Stomach smooth muscle (tissue), 2 donors: Measurements from ENCODE around the gene PHKA1.
"Not testable (repeated sequence)": the region's sequence is repeated elsewhere in the genome, so short reads cannot be mapped to it uniquely, and the experiment has no call there.

Source experiments
- H3K27ac ChIP-seq: one replicate; pipeline ENCODE4 v1.7.0; 2013; ENCODE audit warnings: mild to moderate bottlenecking, low read length, inconsistent platforms
- H3K27me3 ChIP-seq, 2 donors: one replicate each; pipeline ENCODE4 v1.7.0; 2013; ENCODE audit warnings: low read length in 2 of 2; ENCODE audit not compliant: insufficient read depth in 2 of 2, control insufficient read depth in 1 of 2
- H3K36me3 ChIP-seq, 2 donors: one replicate each; pipeline ENCODE4 v1.7.0; 2013; ENCODE audit warnings: low read length in 2 of 2; ENCODE audit not compliant: control insufficient read depth in 2 of 2, insufficient read depth in 2 of 2
- H3K4me1 ChIP-seq: one replicate; pipeline ENCODE4 v1.7.0; 2013; ENCODE audit warnings: low read length; ENCODE audit not compliant: control insufficient read depth, insufficient read depth
- H3K4me3 ChIP-seq, 2 donors: one replicate each; pipeline ENCODE4 v1.7.0; 2013; ENCODE audit warnings: low read length in 2 of 2
- H3K9ac ChIP-seq, 2 donors: one replicate each; pipeline ENCODE4 v1.7.0; 2013; ENCODE audit warnings: low read length in 2 of 2, mild to moderate bottlenecking in 1 of 2
- H3K9me3 ChIP-seq, 2 donors: one replicate each; pipeline ENCODE4 v1.7.0; 2013; ENCODE audit warnings: low read length in 2 of 2; ENCODE audit not compliant: control insufficient read depth in 2 of 2
- donor health status: healthy.
- donor health status: Pancreatic carcinoma.

Gene PHKA1

GRCh38 chrX:72669508-72669907 lies 44.6 kb downstream of the PHKA1 start:
- not testable (repeated sequence) for H3K27me3 ChIP-seq, H3K4me1 ChIP-seq, H3K27ac ChIP-seq, H3K9ac ChIP-seq, H3K9me3 ChIP-seq, H3K36me3 ChIP-seq, H3K4me3 ChIP-seq

- Histone ChIP-seq H3K36me3 (no peaks in the 10 kb centered on the region), H3K4me1 (no peaks in the 10 kb centered on the region), H3K27ac (no peak overlapping the region), H3K27me3 (peaks cover 0 to 6% of the 10 kb centered on the region in 2 donors), H3K9ac (no peak overlapping the region), H3K9me3 (peaks cover 0 to 3% of the 10 kb centered on the region in 2 donors), H3K4me3 (no peak overlapping the region)
Measured at GRCh38 chrX:72666451-72666850, 47.7 kb downstream of the PHKA1 start.

- peaks cover 0 to 3% of the 10 kb centered on the region in 2 donors for H3K9me3 ChIP-seq
- no peaks in the 10 kb centered on the region for H3K4me1 ChIP-seq
- no peaks in the 10 kb centered on the region for H3K36me3 ChIP-seq
- H3K4me3 ChIP-seq, result no peak overlapping the region
- no peak overlapping the region for H3K27ac ChIP-seq
- H3K27me3 ChIP-seq, result peaks cover 0 to 6% of the 10 kb centered on the region in 2 donors
- H3K9ac ChIP-seq, result no peak overlapping the region
Measured at GRCh38 chrX:72663737-72664136, 50.4 kb downstream of the PHKA1 start.

- Histone ChIP-seq H3K9me3 (peaks cover 0 to 3% of the 10 kb centered on the region in 2 donors), H3K27me3 (peaks cover 0 to 6% of the 10 kb centered on the region in 2 donors), H3K4me1 (no peaks in the 10 kb centered on the region), H3K36me3 (no peaks in the 10 kb centered on the region), H3K27ac (no peak overlapping the region), H3K9ac (no peak overlapping the region), H3K4me3 (no peak overlapping the region)
Measured at GRCh38 chrX:72662020-72662747, 51.9 kb downstream of the PHKA1 start.

- no peak overlapping the region for H3K4me3 ChIP-seq
- peaks cover 0 to 6% of the 10 kb centered on the region in 2 donors for H3K27me3 ChIP-seq
- no peak overlapping the region for H3K27ac ChIP-seq
- no peaks in the 10 kb centered on the region for H3K36me3 ChIP-seq
- peaks cover 0 to 3% of the 10 kb centered on the region in 2 donors for H3K9me3 ChIP-seq
- H3K4me1 ChIP-seq, result no peaks in the 10 kb centered on the region
- H3K9ac ChIP-seq, result no peak overlapping the region
Measured at GRCh38 chrX:72659723-72660122, 54.4 kb downstream of the PHKA1 start.

- Histone ChIP-seq H3K9me3 (no peaks in the 10 kb centered on the region), H3K9ac (no peak overlapping the region), H3K4me3 (no peak overlapping the region), H3K36me3 (peaks cover 0 to 3% of the 10 kb centered on the region in 2 donors), H3K27me3 (peaks cover 0 to 2% of the 10 kb centered on the region in 2 donors), H3K4me1 (no peaks in the 10 kb centered on the region), H3K27ac (no peak overlapping the region)
Measured at GRCh38 chrX:72652082-72652481, 62.0 kb downstream of the PHKA1 start.

GRCh38 chrX:72644946-72645345 lies 69.2 kb downstream of the PHKA1 start:
- Histone ChIP-seq H3K27ac (no peak overlapping the region), H3K9me3 (no peaks in the 10 kb centered on the region), H3K4me3 (no peak overlapping the region)

GRCh38 chrX:72641611-72642010 lies 72.5 kb downstream of the PHKA1 start:
- H3K9ac ChIP-seq, result no peak overlapping the region
- no peaks in the 10 kb centered on the region for H3K27me3 ChIP-seq
- H3K27ac ChIP-seq, result no peak overlapping the region
- no peaks in the 10 kb centered on the region for H3K9me3 ChIP-seq
- peaks cover 0 to 4% of the 10 kb centered on the region in 2 donors for H3K36me3 ChIP-seq
- no peak overlapping the region for H3K4me3 ChIP-seq
- H3K4me1 ChIP-seq, result no peaks in the 10 kb centered on the region

More at GRCh38 chrX:72644946-72645345, 69.2 kb downstream of the PHKA1 start:
- Histone ChIP-seq H3K36me3 (peaks cover 0 to 7% of the 10 kb centered on the region in 2 donors), H3K4me1 (no peaks in the 10 kb centered on the region), H3K27me3 (peaks cover 0 to 2% of the 10 kb centered on the region in 2 donors), H3K9ac (no peak overlapping the region)

GRCh38 chrX:72635930-72636329 lies 78.2 kb downstream of the PHKA1 start:
- Histone ChIP-seq H3K36me3 (no peaks in the 10 kb centered on the region), H3K27me3 (no peaks in the 10 kb centered on the region), H3K27ac (no peak overlapping the region), H3K9ac (no peak overlapping the region), H3K4me3 (no peak overlapping the region), H3K9me3 (no peaks in the 10 kb centered on the region), H3K4me1 (no peaks in the 10 kb centered on the region)

GRCh38 chrX:72634331-72634730 lies 79.8 kb downstream of the PHKA1 start:
- H3K4me3 ChIP-seq, result no peak overlapping the region
- no peaks in the 10 kb centered on the region for H3K4me1 ChIP-seq
- no peaks in the 10 kb centered on the region for H3K9me3 ChIP-seq
- H3K9ac ChIP-seq, result no peak overlapping the region
- H3K36me3 ChIP-seq, result no peaks in the 10 kb centered on the region
- no peak overlapping the region for H3K27ac ChIP-seq
- H3K27me3 ChIP-seq, result no peaks in the 10 kb centered on the region

GRCh38 chrX:72630185-72630584 lies 83.9 kb downstream of the PHKA1 start:
- Histone ChIP-seq H3K9me3 (no peaks in the 10 kb centered on the region), H3K9ac (no peak overlapping the region), H3K4me3 (no peak overlapping the region), H3K4me1 (no peaks in the 10 kb centered on the region), H3K36me3 (no peaks in the 10 kb centered on the region), H3K27ac (no peak overlapping the region), H3K27me3 (no peaks in the 10 kb centered on the region)
